Vagina (tissue), 2 donors: Measurements from ENCODE around the gene MCOLN3.

Source experiments
- POLR2A ChIP-seq, 2 donors: fragments of 450-650 bp; IDR thresholded peaks; one replicate each; pipeline ENCODE4 v1.6.1; 2017; ENCODE audit warnings: antibody characterized with exemption in 2 of 2, mild to moderate bottlenecking in 2 of 2, moderate library complexity in 2 of 2
- POLR2AphosphoS5 ChIP-seq, 2 donors: sonication (generic); formaldehyde crosslinking; IDR thresholded peaks; one replicate each; pipeline ENCODE4 v1.9.0; 2017; ENCODE audit warnings: antibody characterized with exemption in 2 of 2, mild to moderate bottlenecking in 2 of 2, low read depth in 1 of 2; ENCODE audit not compliant: insufficient read depth in 1 of 2
- TF ChIP-seq, protein P1 (sequence below), 3 experiments: fragments of 450-650 bp in 2 of 3; fragments of 200-600 bp in 1 of 3; sonication (generic) in 1 of 3; IDR thresholded peaks; one replicate each; pipeline ENCODE4 v1.5.1; 2017 to 2019; ENCODE audit warnings: antibody characterized with exemption in 3 of 3, mild to moderate bottlenecking in 2 of 3, moderate library complexity in 2 of 3

DNA sequence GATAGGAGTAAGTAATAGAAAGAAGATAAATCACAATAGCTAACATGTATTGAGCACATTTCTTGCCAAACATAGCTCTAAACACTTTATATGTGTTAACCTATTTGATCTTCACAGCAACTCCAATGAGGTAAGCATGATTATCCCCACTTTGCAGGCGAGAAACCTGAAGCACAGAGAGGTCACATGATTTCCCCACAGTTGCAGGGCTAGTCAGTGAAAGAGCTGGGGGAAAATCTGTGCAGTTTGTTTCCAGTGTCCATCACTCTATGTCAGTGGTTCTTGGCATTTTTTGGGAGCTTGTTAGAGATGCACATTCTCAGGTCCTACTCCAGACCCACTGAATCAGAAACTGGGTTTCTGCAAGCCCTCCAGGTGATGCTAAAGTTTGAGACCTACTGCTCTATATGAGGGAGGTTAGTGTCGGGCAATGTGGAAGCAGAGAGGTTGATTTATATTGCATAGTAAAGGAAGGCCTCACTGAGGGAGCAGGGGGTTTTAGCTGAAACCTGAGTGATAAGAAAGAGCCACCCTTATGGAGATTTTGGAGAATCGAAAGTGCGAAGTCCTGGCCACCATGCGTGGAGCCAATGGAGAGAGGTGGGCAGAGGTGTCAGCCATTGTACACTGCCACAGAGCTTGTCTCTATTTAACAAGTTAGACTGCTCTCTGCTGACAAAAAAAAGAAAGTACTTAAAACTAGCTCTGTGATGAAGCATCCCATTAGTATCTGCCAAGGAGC lies 20.9 kb downstream of the MCOLN3 start:
- no peak for TF ChIP-seq POLR2AphosphoS5 (IDR thresholded peaks at IDR 0.05; ENCODE audit: insufficient read depth in 1 of 2, low read depth in 1 of 2)
- TF ChIP-seq, protein P1, sequence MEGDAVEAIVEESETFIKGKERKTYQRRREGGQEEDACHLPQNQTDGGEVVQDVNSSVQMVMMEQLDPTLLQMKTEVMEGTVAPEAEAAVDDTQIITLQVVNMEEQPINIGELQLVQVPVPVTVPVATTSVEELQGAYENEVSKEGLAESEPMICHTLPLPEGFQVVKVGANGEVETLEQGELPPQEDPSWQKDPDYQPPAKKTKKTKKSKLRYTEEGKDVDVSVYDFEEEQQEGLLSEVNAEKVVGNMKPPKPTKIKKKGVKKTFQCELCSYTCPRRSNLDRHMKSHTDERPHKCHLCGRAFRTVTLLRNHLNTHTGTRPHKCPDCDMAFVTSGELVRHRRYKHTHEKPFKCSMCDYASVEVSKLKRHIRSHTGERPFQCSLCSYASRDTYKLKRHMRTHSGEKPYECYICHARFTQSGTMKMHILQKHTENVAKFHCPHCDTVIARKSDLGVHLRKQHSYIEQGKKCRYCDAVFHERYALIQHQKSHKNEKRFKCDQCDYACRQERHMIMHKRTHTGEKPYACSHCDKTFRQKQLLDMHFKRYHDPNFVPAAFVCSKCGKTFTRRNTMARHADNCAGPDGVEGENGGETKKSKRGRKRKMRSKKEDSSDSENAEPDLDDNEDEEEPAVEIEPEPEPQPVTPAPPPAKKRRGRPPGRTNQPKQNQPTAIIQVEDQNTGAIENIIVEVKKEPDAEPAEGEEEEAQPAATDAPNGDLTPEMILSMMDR (IDR thresholded peaks at IDR 0.05), result no peak
- no peak for TF ChIP-seq POLR2A (IDR thresholded peaks at IDR 0.05)
